PC-9 (cell line): Measurements from ENCODE around the gene CDK8. TPM values are rescaled to one million over a fixed set of nuclear protein-coding genes. Genes with fewer than 3 reads are reported as not detected.

Experiments
- BruUV-seq: library from RNA; stranded (reverse); fragments of 400-500 nt; replicated peaks from 2 replicates; lab custom pipeline; 2021; lab: Mats Ljungman, UMichigan
- CTCF ChIA-PET: fragments of 300-600 bp; sonication (Branson Sonifier 250); formaldehyde crosslinking; loops from one replicate; lab custom pipeline; 2022; ENCODE audit warnings: antibody characterized with exemption; lab: Charles Lee
- POLR2A ChIA-PET: fragments of 300-600 bp; sonication (Branson Sonifier 250); formaldehyde crosslinking; loops from one replicate; lab custom pipeline; 2022; ENCODE audit warnings: antibody characterized with exemption; ENCODE audit not compliant: unreplicated experiment; lab: Charles Lee
- DNase-seq, 2 experiments: peaks; one replicate each; pipeline versions ENCODE4 v3.0.0 to v3.0.0-alpha.2; 2015 to 2022; ENCODE audit warnings: mixed read lengths in 1 of 2
- H2AFZ ChIP-seq: fragments of 200-600 bp; sonication (generic); 2 replicates; pipeline ENCODE4 v1.8.1; 2017; ENCODE audit warnings: antibody characterized with exemption
- H3F3A ChIP-seq: fragments of 200-600 bp; sonication (generic); 2 replicates; pipeline ENCODE4 v1.8.1; 2017; ENCODE audit warnings: antibody characterized with exemption, mild to moderate bottlenecking, low read depth; ENCODE audit not compliant: insufficient read depth
- H3K27ac ChIP-seq: fragments of 200-600 bp; sonication (generic); 2 replicates; pipeline ENCODE4 v1.6.1; 2016; ENCODE audit warnings: mixed run types
- H3K27me3 ChIP-seq: fragments of 200-600 bp; sonication (generic); 2 replicates; pipeline ENCODE4 v1.6.1; 2016; ENCODE audit warnings: low read depth, mixed run types; ENCODE audit not compliant: insufficient read depth
- H3K36me3 ChIP-seq: fragments of 200-600 bp; sonication (generic); 2 replicates; pipeline ENCODE4 v1.6.1; 2016; ENCODE audit warnings: low read depth, mixed run types
- H3K4me1 ChIP-seq: fragments of 200-600 bp; sonication (generic); replicated peaks from 2 replicates; pipeline ENCODE4 v1.6.1; 2016; ENCODE audit warnings: mixed run types; ENCODE audit not compliant: insufficient read depth
- H3K4me2 ChIP-seq: fragments of 200-600 bp; sonication (generic); 2 replicates; pipeline ENCODE4 v1.6.1; 2017; ENCODE audit warnings: mixed run types
- H3K4me3 ChIP-seq: fragments of 200-600 bp; sonication (generic); 2 replicates; pipeline ENCODE4 v1.6.1; 2016; ENCODE audit warnings: mixed run types
- H3K79me2 ChIP-seq: fragments of 200-600 bp; sonication (generic); 2 replicates; pipeline ENCODE4 v1.6.1; 2017; ENCODE audit warnings: low read depth, mixed run types
- H3K9me2 ChIP-seq: fragments of 200-600 bp; sonication (generic); 2 replicates; pipeline ENCODE4 v1.8.1; 2017; ENCODE audit warnings: mild to moderate bottlenecking; ENCODE audit not compliant: insufficient read depth
- H3K9me3 ChIP-seq: fragments of 200-600 bp; sonication (generic); 2 replicates; pipeline ENCODE4 v1.8.1; 2016; ENCODE audit warnings: low read depth; ENCODE audit not compliant: insufficient read depth
- H4K20me1 ChIP-seq: fragments of 200-600 bp; sonication (generic); 2 replicates; pipeline ENCODE4 v1.8.1; 2017; ENCODE audit not compliant: insufficient read depth
- CTCF ChIP-seq: fragments of 200-600 bp; sonication (generic); conservative IDR thresholded peaks from 2 replicates; pipeline ENCODE4 v1.6.1; 2017; ENCODE audit warnings: mixed run types, antibody characterized with exemption, mild to moderate bottlenecking, moderate library complexity
- EZH2 ChIP-seq: fragments of 200-600 bp; sonication (generic); IDR thresholded peaks from 2 replicates; pipeline ENCODE4 v1.8.0; 2017; ENCODE audit warnings: antibody characterized with exemption, low read depth
- intact Hi-C: fragments of 100-400 bp; cut with micrococcal nuclease; formaldehyde crosslinking; loops from one replicate; pipeline ENCODE4 v1.10.0; 2022; ENCODE audit not compliant: unreplicated experiment
- total RNA-seq: library from RNA; stranded (reverse); gene quantifications from 2 replicates; pipeline ENCODE4 v1.2.3, GENCODE V29; 2021

CDK8 gene
- total RNA-seq, 1 experiment from 2014 or later = 14.8 TPM

- POLR2A ChIA-PET = no interaction called here
- intact Hi-C loops = no loop called here
Observed at GRCh38 chr13:26380930-26381329, 127.0 kb downstream of the CDK8 start.

GRCh38 chr13:26382366-26382765 is 128.4 kb downstream of the CDK8 start:
- TF ChIP-seq EZH2 (no peak), CTCF (no peak)
- CTCF ChIA-PET = no interaction called here
- no TSS peak for BruUV-seq
- Histone ChIP-seq H3K4me1 (no peaks in the 10 kb centered on the region), H3F3A (no peaks in the 10 kb centered on the region), H3K4me2 (no peak overlapping the region), H3K9me2 (no peaks in the 10 kb centered on the region), H3K4me3 (no peak overlapping the region), H3K27me3 (no peaks in the 10 kb centered on the region), H3K9me3 (no peaks in the 10 kb centered on the region), H3K79me2 (no peaks in the 10 kb centered on the region), H4K20me1 (peaks cover 5% of the 10 kb centered on the region; the same call in 1 of the 2 replicates), H3K27ac (no peak overlapping the region), H2AFZ (no peak overlapping the region), H3K36me3 (no peaks in the 10 kb centered on the region)
- POLR2A ChIA-PET = no interaction called here
- DNase-seq = no peak
- intact Hi-C loops = no loop called here

More at GRCh38 chr13:26380930-26381329, 127.0 kb downstream of the CDK8 start:
- Histone ChIP-seq H3K9me3 (no peaks in the 10 kb centered on the region), H3F3A (no peaks in the 10 kb centered on the region), H3K79me2 (no peaks in the 10 kb centered on the region), H2AFZ (no peak overlapping the region), H3K36me3 (no peaks in the 10 kb centered on the region), H3K4me1 (no peaks in the 10 kb centered on the region), H3K9me2 (no peaks in the 10 kb centered on the region), H3K4me3 (no peak overlapping the region), H3K4me2 (no peak overlapping the region), H3K27ac (no peak overlapping the region), H4K20me1 (peaks cover 5% of the 10 kb centered on the region; the same call in 1 of the 2 replicates), H3K27me3 (no peaks in the 10 kb centered on the region)
- no peak for TF ChIP-seq CTCF
- no peak for TF ChIP-seq EZH2
- DNase-seq = no peak
- no TSS peak for BruUV-seq
- CTCF ChIA-PET = no interaction called here

GRCh38 chr13:26382835-26383234 is 128.9 kb downstream of the CDK8 start:
- Histone ChIP-seq H3K36me3 (no peaks in the 10 kb centered on the region), H3K9me2 (no peaks in the 10 kb centered on the region), H4K20me1 (peaks cover 5% of the 10 kb centered on the region; the same call in 1 of the 2 replicates), H3K27me3 (no peaks in the 10 kb centered on the region), H3K79me2 (no peaks in the 10 kb centered on the region), H3K4me1 (no peaks in the 10 kb centered on the region), H2AFZ (no peak overlapping the region), H3K4me2 (no peak overlapping the region), H3K27ac (no peak overlapping the region), H3K9me3 (no peaks in the 10 kb centered on the region), H3F3A (no peaks in the 10 kb centered on the region), H3K4me3 (no peak overlapping the region)
- BruUV-seq = no TSS peak
- no peak for TF ChIP-seq EZH2
- no peak for TF ChIP-seq CTCF
- DNase-seq = no peak
- intact Hi-C loops = no loop called here
- ChIA-PET CTCF (no interaction called here), POLR2A (no interaction called here)
